DND-41 (cell line): Measurements from ENCODE around the gene KDM3A.

Source experiments
- ATAC-seq: fragments of 200-7000 bp; cut with Tn5 transposase; 3 replicates; pipeline ENCODE4 v1.9.1; 2021; ENCODE audit warnings: low read depth; ENCODE audit not compliant: insufficient read depth
- DNase-seq: peaks from one replicate; pipeline ENCODE4 v3.0.0-alpha.2; 2020
- H2AFZ ChIP-seq: 2 replicates; pipeline ENCODE4 v1.6.0; 2012; ENCODE audit warnings: low read depth, low read length
- H3K27ac ChIP-seq: 2 replicates; pipeline ENCODE4 v1.5.1; 2012; ENCODE audit warnings: low read length, inconsistent platforms
- H3K27me3 ChIP-seq: fragments of 200-600 bp; sonication (generic); 2 replicates; pipeline ENCODE4 v1.6.0; 2012; ENCODE audit warnings: low read length, mild to moderate bottlenecking, inconsistent platforms; ENCODE audit not compliant: insufficient read depth, poor library complexity
- H3K36me3 ChIP-seq: 2 replicates; pipeline ENCODE4 v1.5.1; 2012; ENCODE audit warnings: low read length, inconsistent platforms; ENCODE audit not compliant: insufficient read depth
- H3K4me1 ChIP-seq: 2 replicates; pipeline ENCODE4 v1.5.1; 2012; ENCODE audit warnings: mild to moderate bottlenecking, low read length; ENCODE audit not compliant: insufficient read depth
- H3K4me2 ChIP-seq: 2 replicates; pipeline ENCODE4 v1.6.0; 2012; ENCODE audit warnings: mild to moderate bottlenecking, moderate library complexity, low read length, inconsistent platforms; ENCODE audit not compliant: insufficient read depth
- H3K4me3 ChIP-seq, 2 experiments: fragments of 200-600 bp in 1 of 2; shearing (Covaris generic) in 1 of 2; 2 replicates each; pipeline ENCODE4 v1.5.1; 2012 to 2016; ENCODE audit warnings: inconsistent platforms in 2 of 2, low read length in 2 of 2, mild to moderate bottlenecking in 2 of 2, low read depth in 1 of 2, moderate library complexity in 1 of 2
- H3K79me2 ChIP-seq: 2 replicates; pipeline ENCODE4 v1.6.0; 2012; ENCODE audit warnings: low read length, inconsistent platforms; ENCODE audit not compliant: insufficient read depth
- H3K9ac ChIP-seq: 2 replicates; pipeline ENCODE4 v1.6.0; 2012; ENCODE audit warnings: low read depth, mild to moderate bottlenecking, inconsistent platforms, low read length, moderate library complexity
- H3K9me3 ChIP-seq: 2 replicates; pipeline ENCODE4 v1.5.1; 2012; ENCODE audit warnings: low read length, moderate library complexity, mild to moderate bottlenecking, inconsistent platforms; ENCODE audit not compliant: insufficient read depth, severe bottlenecking
- H4K20me1 ChIP-seq: 2 replicates; pipeline ENCODE4 v1.6.0; 2012; ENCODE audit warnings: low read length; ENCODE audit not compliant: insufficient read depth
- EZH2 ChIP-seq: IDR thresholded peaks from 3 replicates; pipeline ENCODE4 v1.6.1; 2012; ENCODE audit warnings: borderline replicate concordance, low read depth, mild to moderate bottlenecking, moderate library complexity, low read length, inconsistent platforms; ENCODE audit not compliant: severe bottlenecking
- TF ChIP-seq, protein P1 (sequence below): IDR thresholded peaks from 2 replicates; pipeline ENCODE4 v1.5.1; 2012; ENCODE audit warnings: borderline replicate concordance, low read length, moderate library complexity, mild to moderate bottlenecking; ENCODE audit not compliant: poor library complexity, severe bottlenecking; ENCODE audit errors: extremely low read depth

Gene KDM3A

DNA sequence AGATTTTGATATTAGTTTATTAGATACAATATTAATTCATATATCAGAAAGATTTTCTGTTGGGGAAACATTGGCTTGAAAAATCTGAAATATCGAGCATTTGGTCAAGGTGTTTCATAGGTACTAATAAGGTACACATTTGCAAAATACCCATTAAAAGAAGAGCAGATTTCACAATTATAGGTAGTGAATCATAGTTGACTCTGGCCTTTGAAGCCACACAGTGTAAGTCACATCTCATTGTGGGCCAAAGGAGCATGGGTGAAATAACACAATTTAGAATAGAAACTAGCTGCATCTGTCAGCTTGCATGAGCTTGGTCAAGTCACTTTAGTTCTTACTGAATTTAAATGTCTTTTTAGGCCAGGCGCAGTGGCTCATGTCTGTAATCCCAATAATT, 4.9 kb downstream of the KDM3A start:
- DNase-seq (no peak), ATAC-seq (no peak)
- H3K4me3 ChIP-seq: no peak overlapping the region
- peaks cover 57% of the 10 kb centered on the region for H3K4me1 ChIP-seq
- no peaks in the 10 kb centered on the region for H3K9me3 ChIP-seq
- H3K27ac ChIP-seq: no peak overlapping the region
- H4K20me1 ChIP-seq: peaks cover 73% of the 10 kb centered on the region
- H3K4me2 ChIP-seq: peak overlapping the region; percentile 80
- H3K36me3 ChIP-seq: peaks cover 93% of the 10 kb centered on the region
- H2AFZ ChIP-seq: no peak overlapping the region
- no peak overlapping the region for H3K9ac ChIP-seq
- H3K27me3 ChIP-seq: no peaks in the 10 kb centered on the region
- TF ChIP-seq EZH2: no peak
- TF ChIP-seq, protein P1, sequence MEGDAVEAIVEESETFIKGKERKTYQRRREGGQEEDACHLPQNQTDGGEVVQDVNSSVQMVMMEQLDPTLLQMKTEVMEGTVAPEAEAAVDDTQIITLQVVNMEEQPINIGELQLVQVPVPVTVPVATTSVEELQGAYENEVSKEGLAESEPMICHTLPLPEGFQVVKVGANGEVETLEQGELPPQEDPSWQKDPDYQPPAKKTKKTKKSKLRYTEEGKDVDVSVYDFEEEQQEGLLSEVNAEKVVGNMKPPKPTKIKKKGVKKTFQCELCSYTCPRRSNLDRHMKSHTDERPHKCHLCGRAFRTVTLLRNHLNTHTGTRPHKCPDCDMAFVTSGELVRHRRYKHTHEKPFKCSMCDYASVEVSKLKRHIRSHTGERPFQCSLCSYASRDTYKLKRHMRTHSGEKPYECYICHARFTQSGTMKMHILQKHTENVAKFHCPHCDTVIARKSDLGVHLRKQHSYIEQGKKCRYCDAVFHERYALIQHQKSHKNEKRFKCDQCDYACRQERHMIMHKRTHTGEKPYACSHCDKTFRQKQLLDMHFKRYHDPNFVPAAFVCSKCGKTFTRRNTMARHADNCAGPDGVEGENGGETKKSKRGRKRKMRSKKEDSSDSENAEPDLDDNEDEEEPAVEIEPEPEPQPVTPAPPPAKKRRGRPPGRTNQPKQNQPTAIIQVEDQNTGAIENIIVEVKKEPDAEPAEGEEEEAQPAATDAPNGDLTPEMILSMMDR: no peak
- H3K79me2 ChIP-seq: peaks cover 93% of the 10 kb centered on the region

DNA sequence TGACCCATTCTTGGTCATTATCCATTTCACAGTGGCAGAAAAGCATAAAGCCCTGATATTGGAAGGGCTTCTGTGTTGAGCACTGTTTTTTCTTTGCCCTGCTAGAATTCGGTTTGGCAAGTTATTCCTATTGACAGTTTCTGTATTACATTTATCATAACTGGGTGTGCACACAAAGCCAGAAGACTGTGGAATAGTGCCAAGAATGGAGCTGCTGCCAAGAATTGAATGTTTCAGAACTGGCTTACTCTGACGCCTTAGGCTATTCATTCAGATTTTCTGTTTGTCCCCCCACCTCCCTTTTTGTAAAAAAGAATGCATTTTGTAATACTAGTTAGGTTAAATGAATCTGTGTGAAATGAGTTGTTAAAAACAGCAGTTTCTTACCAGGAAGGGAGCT, 12.7 kb downstream of the KDM3A start:
- Histone ChIP-seq H3K9me3 (no peaks in the 10 kb centered on the region), H3K4me2 (no peak overlapping the region), H3K27me3 (no peaks in the 10 kb centered on the region), H3K36me3 (peaks cover 100% of the 10 kb centered on the region), H3K4me3 (no peak overlapping the region), H3K4me1 (0 out of 2 replicates have a peak, but pooled peaks cover 2% of the 10 kb centered on the region), H3K9ac (no peak overlapping the region), H3K79me2 (peaks cover 80% of the 10 kb centered on the region), H3K27ac (no peak overlapping the region), H4K20me1 (peaks cover 24% of the 10 kb centered on the region), H2AFZ (no peak overlapping the region)
- DNase-seq (no peak), ATAC-seq (no peak)
- no peak for TF ChIP-seq EZH2
- TF ChIP-seq, protein P1: no peak

DNA sequence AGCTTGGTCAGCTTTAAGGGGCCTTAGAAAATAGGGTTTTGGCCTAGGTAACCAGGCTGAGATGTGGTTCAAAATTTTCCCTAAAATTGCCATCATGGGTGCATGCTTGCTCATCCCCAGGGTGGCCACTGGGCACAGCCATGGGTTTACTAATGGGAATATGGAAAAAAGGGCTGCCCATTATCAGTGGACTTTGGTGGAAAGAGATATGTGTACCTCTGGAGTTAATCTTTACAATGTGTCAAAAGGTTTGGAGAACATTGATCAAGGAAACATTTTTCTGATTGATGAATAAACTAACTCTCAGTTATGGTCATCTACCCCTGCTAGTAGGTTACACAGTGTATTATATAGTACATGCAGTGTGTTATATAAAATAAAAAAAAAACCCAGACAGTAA, 13.1 kb downstream of the KDM3A start:
- no peaks in the 10 kb centered on the region for H3K27me3 ChIP-seq
- peaks cover 22% of the 10 kb centered on the region for H4K20me1 ChIP-seq
- peaks cover 79% of the 10 kb centered on the region for H3K79me2 ChIP-seq
- no peak overlapping the region for H3K27ac ChIP-seq
- H2AFZ ChIP-seq: no peak overlapping the region
- H3K9me3 ChIP-seq: no peaks in the 10 kb centered on the region
- DNase-seq: no peak
- H3K4me1 ChIP-seq: 0 out of 2 replicates have a peak, but pooled peaks cover 2% of the 10 kb centered on the region
- no peak overlapping the region for H3K9ac ChIP-seq
- no peak for ATAC-seq
- H3K36me3 ChIP-seq: peaks cover 100% of the 10 kb centered on the region
- no peak overlapping the region for H3K4me3 ChIP-seq
- H3K4me2 ChIP-seq: no peak overlapping the region
- no peak for TF ChIP-seq EZH2
- TF ChIP-seq, protein P1: no peak

DNA sequence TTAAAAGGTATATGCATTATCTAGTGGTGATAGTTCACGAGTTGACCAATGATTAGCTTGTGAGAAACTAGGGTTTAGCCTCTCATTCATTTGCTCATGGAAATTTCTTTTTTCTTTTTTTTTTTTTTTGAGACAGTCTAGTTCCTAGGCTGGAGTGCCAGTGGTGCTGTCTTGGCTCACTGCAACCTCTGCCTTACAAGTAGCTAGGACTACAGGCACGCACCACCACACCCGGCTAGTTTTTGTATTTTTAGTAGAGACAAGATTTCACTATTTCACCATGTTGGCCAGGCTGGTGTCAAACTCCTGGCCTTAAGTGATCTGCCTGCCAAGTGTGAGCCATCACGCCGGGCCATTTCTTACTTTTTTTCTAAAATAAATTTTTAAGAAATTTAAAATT, 14.0 kb downstream of the KDM3A start:
- Histone ChIP-seq H3K9ac (no peak overlapping the region), H3K4me2 (no peak overlapping the region), H3K4me1 (no peaks in the 10 kb centered on the region), H3K79me2 (peaks cover 76% of the 10 kb centered on the region), H3K27ac (no peak overlapping the region), H3K27me3 (no peaks in the 10 kb centered on the region), H4K20me1 (peaks cover 14% of the 10 kb centered on the region), H2AFZ (no peak overlapping the region), H3K9me3 (no peaks in the 10 kb centered on the region), H3K36me3 (peaks cover 100% of the 10 kb centered on the region), H3K4me3 (no peak overlapping the region)
- TF ChIP-seq, protein P1: no peak
- TF ChIP-seq EZH2: no peak
- ATAC-seq (no peak), DNase-seq (no peak)
